NCI-H1105 (cell line): ENCODE measurements around the gene CLIC4.
"Not testable (repeated sequence)": the region's sequence is repeated elsewhere in the genome, so short reads cannot be mapped to it uniquely, and the experiment has no call there.

Source experiments
- DNase-seq: peaks from one replicate; lab custom pipeline; 2025; lab: John Stamatoyannopoulos, UW

Gene CLIC4

GRCh38 chr1:24744911-24745710, at the start of gene CLIC4:
TSS of gene CLIC4 (plus strand) at chr1:24745447. CDS start at chr1:24745554, 107 bp downstream.
- DNase-seq: peak; percentile 99

GRCh38 chr1:24696041-24696755, 49.0 kb upstream of the CLIC4 start:
- no peak for DNase-seq

- DNase-seq: no peak
Observed at GRCh38 chr1:24696756-24697330, 48.4 kb upstream of the CLIC4 start.

DNA sequence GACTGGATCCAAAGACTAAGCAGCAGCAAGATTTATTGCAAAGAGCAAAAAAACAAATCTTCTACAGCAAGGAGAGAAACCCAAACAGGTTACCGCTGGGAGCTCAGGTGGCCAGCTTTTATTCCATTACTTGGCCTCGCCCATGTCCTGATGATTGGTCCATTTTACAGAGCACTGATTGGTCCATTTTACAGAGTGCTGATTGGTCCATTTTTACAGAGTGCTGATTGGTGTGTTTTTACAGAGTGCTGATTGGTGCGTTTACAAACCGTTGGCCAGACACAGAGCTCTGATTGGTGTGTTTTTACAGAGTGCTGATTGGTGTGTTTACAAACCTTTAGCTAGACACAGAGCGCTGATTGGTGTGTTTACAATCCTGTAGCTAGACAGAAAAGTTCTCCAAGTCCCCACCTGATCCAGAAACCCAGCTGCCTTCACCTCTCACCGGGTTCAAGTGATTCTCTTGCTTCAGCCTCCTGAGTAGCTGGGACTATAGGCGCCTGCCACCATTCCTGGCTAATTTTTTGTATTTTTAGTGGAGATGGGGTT, 47.7 kb upstream of the CLIC4 start:
- not testable (repeated sequence) for DNase-seq

DNA sequence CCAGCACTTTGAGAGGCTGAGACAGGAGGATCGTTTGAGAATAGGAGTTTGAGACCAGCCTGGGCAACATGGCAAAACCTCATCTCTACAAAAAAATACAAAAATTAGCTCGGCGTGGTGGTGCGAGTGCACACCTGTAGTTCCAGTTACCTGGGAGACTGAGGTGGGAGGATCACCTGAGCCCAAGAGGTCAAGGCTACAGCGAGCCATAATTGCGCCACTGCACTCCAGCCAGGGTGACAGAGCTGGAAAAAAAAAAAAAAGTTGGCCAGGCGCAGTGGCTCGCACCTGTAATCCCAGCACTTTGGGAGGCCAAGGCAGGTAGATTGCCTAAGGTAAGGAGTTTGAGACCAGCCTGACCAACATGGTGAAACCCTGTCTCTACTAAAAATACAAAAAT, 46.9 kb upstream of the CLIC4 start:
- not testable (repeated sequence) for DNase-seq

DNA sequence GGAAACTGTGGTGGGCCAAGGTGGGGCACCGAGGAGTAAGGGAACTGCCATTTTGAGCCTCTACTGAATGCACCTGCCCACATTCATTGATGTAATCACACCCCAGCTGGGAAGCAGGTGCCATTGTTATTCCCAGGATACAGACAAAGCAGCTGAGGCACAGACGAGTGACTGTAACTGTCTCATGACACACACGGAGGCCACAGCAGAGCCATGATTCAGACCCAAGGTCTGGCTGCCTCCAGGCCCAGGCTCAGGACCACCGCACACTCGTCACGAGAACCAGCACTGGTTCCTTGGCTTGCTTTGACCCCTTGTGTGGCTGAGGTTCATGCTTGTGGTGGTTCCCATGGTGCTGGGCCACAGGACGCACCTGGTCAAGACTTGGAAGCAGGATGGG, 45.6 kb upstream of the CLIC4 start:
- no peak for DNase-seq

DNA sequence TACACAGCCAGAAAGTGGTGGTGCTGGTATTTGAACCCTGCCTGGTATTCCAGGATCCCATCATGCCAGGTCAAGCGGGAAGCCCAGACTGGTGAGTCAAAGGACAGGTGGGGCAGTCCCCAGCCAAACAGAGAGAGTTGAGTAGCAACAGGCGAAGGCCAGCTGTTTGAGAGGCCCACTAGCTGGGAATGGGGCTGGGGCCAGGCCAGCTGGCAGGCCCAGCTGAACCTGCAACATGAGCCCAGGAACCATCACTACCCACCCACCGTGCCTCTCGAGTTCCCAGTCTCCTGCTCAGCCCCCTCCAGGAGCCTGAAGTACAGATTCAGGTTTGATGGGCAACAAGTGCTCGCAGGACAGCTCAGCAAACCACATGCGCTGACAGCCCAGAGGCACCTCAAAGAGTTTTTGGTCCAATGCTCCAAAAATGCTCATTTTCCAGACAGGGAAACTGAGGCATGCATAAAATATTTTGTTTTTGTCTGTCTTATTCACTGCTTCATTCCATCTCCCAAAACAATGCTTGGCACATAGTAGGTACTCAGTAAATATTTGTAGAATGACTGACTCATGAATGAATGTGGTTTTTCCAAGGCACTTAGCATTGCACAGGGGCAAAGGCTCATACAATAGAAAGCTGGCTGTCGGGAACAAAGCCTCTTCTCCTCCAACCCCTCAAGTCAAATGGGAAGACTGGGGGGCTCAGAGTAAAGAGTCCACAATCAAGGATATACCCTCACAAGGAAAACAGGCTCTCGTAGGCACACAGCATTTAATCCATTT, 42.5 kb upstream of the CLIC4 start:
- no peak for DNase-seq

DNA sequence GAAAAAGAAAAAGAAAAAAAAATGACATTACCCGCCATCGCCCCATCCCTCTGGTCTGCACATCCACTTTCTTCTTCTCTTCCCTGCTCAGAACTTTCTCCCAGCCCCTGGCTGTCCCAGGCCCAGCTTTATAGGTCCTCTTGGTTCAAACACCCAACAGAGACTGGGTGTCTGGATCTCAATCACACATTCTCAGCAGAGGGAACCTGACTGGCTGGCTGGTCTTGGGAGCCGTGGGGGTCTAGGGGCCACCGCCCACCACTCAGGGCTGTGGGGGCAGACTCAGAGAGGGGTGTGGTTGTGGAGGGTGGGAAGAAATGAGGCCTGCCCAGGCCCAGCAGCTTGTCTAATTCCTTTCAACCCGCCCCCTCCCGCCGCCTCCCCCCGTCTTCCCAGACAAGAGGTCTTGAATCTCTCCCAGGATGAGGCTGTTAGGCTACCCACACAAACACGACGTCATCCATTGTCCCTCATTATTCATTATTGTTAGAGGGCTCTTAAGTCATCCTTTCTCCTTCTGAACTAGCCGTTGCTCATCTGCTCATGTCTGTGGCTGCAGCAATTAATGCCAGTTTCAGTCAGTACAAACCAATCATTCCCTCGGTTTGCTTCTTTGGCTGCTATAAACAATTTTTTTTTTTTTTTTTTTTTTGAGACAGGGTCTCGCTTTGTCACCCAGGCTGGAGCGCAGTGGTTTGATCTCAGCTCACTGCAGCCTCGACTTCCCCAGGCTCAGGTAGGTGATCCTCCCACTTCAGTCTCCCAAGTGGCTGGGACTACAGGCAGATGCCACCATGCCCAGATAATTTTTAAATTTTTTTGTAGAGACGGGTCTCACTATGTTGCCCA, 40.6 kb upstream of the CLIC4 start:
- peak; percentile 44 for DNase-seq

DNA sequence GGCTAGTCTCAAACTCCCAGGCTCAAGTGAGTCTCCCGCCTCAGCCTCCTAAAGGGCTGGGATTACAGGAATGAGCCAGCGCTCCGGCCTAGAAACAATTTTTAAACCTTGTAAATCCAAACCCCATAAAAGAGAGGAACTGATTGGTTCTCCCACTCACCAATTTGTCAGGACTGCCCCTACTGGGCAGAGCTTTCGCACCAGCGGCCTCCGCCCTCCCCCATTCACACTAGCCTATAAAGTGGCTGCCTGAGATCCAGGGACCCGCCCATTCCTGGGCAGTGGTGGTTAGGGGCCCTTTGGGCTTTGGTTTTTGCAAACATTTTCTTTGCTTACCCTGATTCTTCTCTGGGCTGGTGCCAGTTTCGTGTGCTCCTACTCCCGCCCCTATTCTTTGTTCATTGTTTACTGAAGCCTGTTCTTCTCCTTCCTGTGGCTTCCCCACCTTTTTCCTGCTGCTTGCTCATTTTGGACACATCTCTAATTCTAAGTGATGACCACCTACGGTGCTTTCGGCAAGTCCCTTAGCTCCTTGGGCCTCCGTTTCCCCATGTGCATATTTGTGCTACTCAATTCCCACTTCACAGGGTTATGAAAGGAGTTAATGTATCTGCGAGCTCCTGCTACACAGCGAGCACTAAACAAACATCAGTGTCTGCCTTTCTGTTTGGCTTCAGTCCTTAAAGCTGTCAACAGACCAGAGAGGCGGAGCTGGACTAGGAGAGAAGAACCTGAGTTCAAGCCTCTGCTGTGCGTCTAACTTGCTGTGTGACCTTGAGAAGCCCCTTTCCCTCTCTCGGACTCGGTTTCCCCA, 39.8 kb upstream of the CLIC4 start:
- peak; percentile 89 for DNase-seq

- not testable (repeated sequence) for DNase-seq
Observed at GRCh38 chr1:24706074-24706389, 39.2 kb upstream of the CLIC4 start.

- no peak for DNase-seq
Observed at GRCh38 chr1:24707687-24708086, 37.6 kb upstream of the CLIC4 start.

GRCh38 chr1:24708938-24709337, 36.3 kb upstream of the CLIC4 start:
- DNase-seq: no peak

DNA sequence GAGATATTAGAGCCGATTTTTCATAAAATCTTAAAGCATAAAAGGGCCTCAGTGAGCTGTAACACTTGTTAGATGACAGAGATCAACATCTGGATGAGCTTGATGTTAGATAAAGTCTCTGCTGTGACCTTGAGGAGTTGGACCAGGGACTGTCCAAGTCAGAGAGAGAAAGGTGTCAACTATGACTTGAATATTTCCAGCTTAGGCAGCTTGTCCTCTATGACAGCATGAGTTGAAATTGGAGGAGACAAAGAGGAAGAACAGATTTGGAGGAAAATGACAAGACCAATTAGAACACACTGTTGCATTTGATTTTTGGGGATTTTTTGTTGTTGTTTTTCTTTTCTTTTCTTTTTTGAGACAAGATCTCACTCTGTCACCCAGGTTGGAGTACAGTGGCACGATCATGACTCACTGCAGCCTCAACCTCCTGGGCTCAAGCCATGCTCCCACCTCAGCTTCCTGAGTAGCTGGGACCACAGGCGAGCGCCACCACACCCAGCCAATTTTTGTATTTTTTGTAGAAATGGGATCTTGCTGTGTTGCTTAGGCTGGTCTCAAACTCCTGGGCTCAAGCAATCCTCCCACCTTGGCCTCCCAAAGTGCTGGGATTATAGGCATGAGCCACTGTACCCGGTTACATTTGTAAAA, 35.3 kb upstream of the CLIC4 start:
- DNase-seq: no peak

DNA sequence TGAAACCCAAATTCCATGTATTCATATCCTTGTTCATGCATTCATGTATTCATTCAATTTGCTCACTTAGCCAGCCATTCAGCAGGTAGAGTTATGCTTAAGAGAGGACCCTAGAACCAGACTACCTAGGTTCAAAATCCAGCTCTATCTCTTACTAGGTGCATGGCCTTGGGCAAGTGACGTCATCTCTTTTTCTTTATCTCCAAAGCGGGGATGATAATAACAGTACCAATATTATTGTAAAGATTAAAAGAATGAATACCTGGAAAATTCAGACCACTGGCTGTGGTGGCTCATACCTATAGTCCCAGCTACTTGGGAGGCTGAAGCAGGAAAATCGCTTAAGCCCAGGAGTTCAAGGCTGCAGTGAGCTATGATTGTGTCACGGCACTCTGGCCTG, 33.9 kb upstream of the CLIC4 start:
- no peak for DNase-seq

- DNase-seq: no peak
Observed at GRCh38 chr1:24713176-24713575, 32.1 kb upstream of the CLIC4 start.

DNA sequence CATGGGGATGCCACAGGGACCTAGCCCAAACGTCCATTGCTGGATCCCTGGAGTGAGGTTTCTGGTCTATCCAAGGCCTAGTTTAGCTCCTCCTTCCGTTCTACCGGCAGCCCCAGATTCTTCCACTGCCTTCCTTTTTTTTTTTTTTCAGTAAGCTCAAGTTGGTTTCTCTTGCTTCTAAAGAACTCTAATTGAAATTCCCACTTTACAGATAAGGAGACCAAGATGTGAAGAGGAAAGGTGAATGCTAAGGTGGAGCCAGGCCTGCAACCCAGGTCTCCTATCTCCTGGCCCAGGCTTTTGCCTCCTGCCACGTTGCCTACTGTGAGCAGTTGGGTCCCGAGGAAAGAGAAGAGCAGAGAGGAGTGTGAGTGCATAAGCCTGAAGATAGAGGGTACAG, 31.5 kb upstream of the CLIC4 start:
- no peak for DNase-seq

DNA sequence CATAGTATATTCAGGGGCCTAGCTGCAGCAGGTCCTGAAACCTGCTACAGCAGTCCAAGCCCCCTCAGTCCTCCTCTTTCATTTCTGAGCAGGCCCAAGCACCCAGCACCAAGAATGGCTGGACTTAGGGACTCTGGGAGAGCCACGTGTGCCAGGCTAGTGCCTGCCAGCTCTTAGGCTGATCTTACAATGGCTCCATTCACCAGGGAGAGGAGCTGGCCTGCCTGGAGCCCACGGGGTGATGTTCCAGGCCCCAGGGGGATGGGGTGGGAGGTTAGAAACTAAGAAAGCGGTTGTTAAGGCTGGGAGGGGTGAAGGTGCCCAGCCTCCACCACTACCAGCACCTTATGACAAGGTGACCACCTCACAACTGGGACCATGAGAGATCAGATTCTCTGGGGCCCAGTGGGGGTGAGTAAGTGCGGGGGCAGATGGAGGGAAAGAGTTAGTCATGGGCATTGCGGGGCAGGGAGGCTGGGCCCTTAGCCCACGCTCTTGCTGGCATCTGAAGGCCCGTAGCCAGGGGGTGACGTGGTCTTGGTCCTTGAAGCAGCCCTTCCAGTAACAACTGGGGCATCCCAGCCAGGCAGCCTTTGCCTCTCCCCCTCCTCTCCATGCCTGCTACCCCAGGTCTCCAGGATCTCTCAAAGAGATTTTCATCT, 30.3 kb upstream of the CLIC4 start:
- DNase-seq: no peak

DNA sequence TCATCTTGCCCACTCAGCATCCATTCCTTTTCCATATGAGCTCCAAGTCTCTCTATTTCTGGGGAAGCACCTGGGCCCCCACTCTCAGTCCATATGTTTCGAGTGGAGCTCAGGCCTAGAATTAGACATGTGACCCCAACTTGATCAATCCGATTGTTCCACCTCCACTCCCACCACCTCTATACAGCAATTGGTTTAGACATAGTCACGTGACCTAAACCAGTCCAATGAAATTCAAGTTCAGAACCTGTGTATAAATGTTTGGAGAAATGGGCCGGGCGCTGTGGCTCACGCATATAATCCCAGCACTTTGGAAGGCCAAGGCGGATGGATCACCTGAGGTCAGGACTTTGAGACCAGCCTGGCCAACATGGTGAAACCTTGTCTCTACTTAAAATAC, 29.6 kb upstream of the CLIC4 start:
- DNase-seq: no peak
